ENCODE results near the gene UMODL1. TPM values are rescaled to one million over a fixed set of nuclear protein-coding genes. Genes with fewer than 3 reads are reported as not detected.
A peak's percentile ranks its signal among the peaks of the same experiment; 100 is the strongest.

The UMODL1 gene
- total RNA-seq, 1 donor from 2014 or later, result 0.19 TPM

GRCh38 chr21:42039911-42040351 lies 31.2 kb upstream of the UMODL1 start:
- H3K9me3 Mint-ChIP-seq (ENCODE audit: low read depth), result peaks cover 5% of the 10 kb centered on the region
- no peak for DNase-seq (ENCODE audit: low spot score, unreplicated experiment)
- H3K36me3 Mint-ChIP-seq (ENCODE audit: insufficient read depth), result no peaks in the 10 kb centered on the region
- H3K4me1 Mint-ChIP-seq (ENCODE audit: low read depth), result peaks cover 10% of the 10 kb centered on the region
- H3K27me3 Mint-ChIP-seq, result peaks cover 12% of the 10 kb centered on the region
- no peak overlapping the region for H3K4me3 Mint-ChIP-seq (ENCODE audit: low read depth)
- no peak overlapping the region for H3K27ac Mint-ChIP-seq
- TF ChIP-seq CTCF (IDR thresholded peaks at IDR 0.05; ENCODE audit: unreplicated experiment), result no peak

- no peaks in the 10 kb centered on the region for H3K36me3 Mint-ChIP-seq (ENCODE audit: insufficient read depth)
- H3K27me3 Mint-ChIP-seq, result peaks cover 10% of the 10 kb centered on the region
- H3K9me3 Mint-ChIP-seq (ENCODE audit: low read depth), result peaks cover 3% of the 10 kb centered on the region
- H3K4me3 Mint-ChIP-seq (ENCODE audit: low read depth), result no peak overlapping the region
- TF ChIP-seq CTCF (IDR thresholded peaks at IDR 0.05; ENCODE audit: unreplicated experiment), result no peak
- DNase-seq (ENCODE audit: low spot score, unreplicated experiment), result no peak
- H3K4me1 Mint-ChIP-seq (ENCODE audit: low read depth), result peaks cover 10% of the 10 kb centered on the region
- H3K27ac Mint-ChIP-seq, result peak overlapping the region; percentile 42
These were observed 30.5 kb upstream of the UMODL1 start for GRCh38 chr21:42040411-42041180.

- Mint-ChIP-seq H3K27me3 (peaks cover 10% of the 10 kb centered on the region), H3K4me1 (ENCODE audit: low read depth) (peaks cover 10% of the 10 kb centered on the region), H3K27ac (peak overlapping the region; percentile 48), H3K36me3 (ENCODE audit: insufficient read depth) (no peaks in the 10 kb centered on the region), H3K9me3 (ENCODE audit: low read depth) (peaks cover 3% of the 10 kb centered on the region), H3K4me3 (ENCODE audit: low read depth) (no peak overlapping the region)
- DNase-seq (ENCODE audit: low spot score, unreplicated experiment), result no peak
- TF ChIP-seq CTCF (IDR thresholded peaks at IDR 0.05; ENCODE audit: unreplicated experiment), result no peak
These were observed 29.9 kb upstream of the UMODL1 start for GRCh38 chr21:42041246-42041645.

GRCh38 chr21:42041711-42042110 lies 29.4 kb upstream of the UMODL1 start:
- TF ChIP-seq CTCF (IDR thresholded peaks at IDR 0.05; ENCODE audit: unreplicated experiment), result no peak
- Mint-ChIP-seq H3K36me3 (ENCODE audit: insufficient read depth) (no peaks in the 10 kb centered on the region), H3K9me3 (ENCODE audit: low read depth) (peaks cover 3% of the 10 kb centered on the region), H3K4me1 (ENCODE audit: low read depth) (peaks cover 10% of the 10 kb centered on the region), H3K27me3 (peaks cover 10% of the 10 kb centered on the region), H3K27ac (no peak overlapping the region), H3K4me3 (ENCODE audit: low read depth) (no peak overlapping the region)
- DNase-seq (ENCODE audit: low spot score, unreplicated experiment), result no peak

GRCh38 chr21:42042651-42043050 lies 28.5 kb upstream of the UMODL1 start:
- H3K9me3 Mint-ChIP-seq (ENCODE audit: low read depth), result peaks cover 3% of the 10 kb centered on the region
- TF ChIP-seq CTCF (IDR thresholded peaks at IDR 0.05; ENCODE audit: unreplicated experiment), result no peak
- H3K4me3 Mint-ChIP-seq (ENCODE audit: low read depth), result no peak overlapping the region
- H3K27ac Mint-ChIP-seq, result no peak overlapping the region
- H3K27me3 Mint-ChIP-seq, result peaks cover 10% of the 10 kb centered on the region
- H3K36me3 Mint-ChIP-seq (ENCODE audit: insufficient read depth), result no peaks in the 10 kb centered on the region
- DNase-seq (ENCODE audit: low spot score, unreplicated experiment), result no peak
- peaks cover 10% of the 10 kb centered on the region for H3K4me1 Mint-ChIP-seq (ENCODE audit: low read depth)
